H54 (cell line): ENCODE data around the gene HRH1.
"Not testable (repeated sequence)": the region's sequence is repeated elsewhere in the genome, so short reads cannot be mapped to it uniquely, and the experiment has no call there.

Experiments
- DNase-seq: peaks from one replicate; pipeline ENCODE4 v3.0.0; 2011; ENCODE audit warnings: low spot score, mixed read lengths; ENCODE audit not compliant: insufficient read length
- FAIRE-seq: peaks from 3 replicates; lab custom pipeline; 2011; peaks lifted over from hg19 to GRCh38; lab: Jason Lieb, UNC
- POLR2A ChIP-seq: IDR thresholded peaks from 2 replicates; pipeline ENCODE4 v1.6.1; 2011; ENCODE audit warnings: low read depth, mild to moderate bottlenecking, low read length

HRH1 gene

GRCh38 chr3:11154953-11155325 lies 646 bp downstream of the HRH1 start:
- no peak for TF ChIP-seq POLR2A
- FAIRE-seq (no peak), DNase-seq (no peak)

GRCh38 chr3:11155341-11156025 lies 1.2 kb downstream of the HRH1 start:
- peak; percentile 10; the same call in 1 of the 2 replicates for TF ChIP-seq POLR2A
- FAIRE-seq (peak; percentile 87), DNase-seq (peak; percentile 70)

- TF ChIP-seq POLR2A, result no peak
- no peak for DNase-seq
- no peak for FAIRE-seq
Measured at GRCh38 chr3:11156026-11156410, 1.7 kb downstream of the HRH1 start.

- FAIRE-seq (no peak), DNase-seq (no peak)
- TF ChIP-seq POLR2A, result no peak
Measured at GRCh38 chr3:11157421-11157820, 3.1 kb downstream of the HRH1 start.

- no peak for TF ChIP-seq POLR2A
- FAIRE-seq (no peak), DNase-seq (no peak)
Measured at GRCh38 chr3:11159421-11159904, 5.2 kb downstream of the HRH1 start.

GRCh38 chr3:11161666-11162065 lies 7.4 kb downstream of the HRH1 start:
- FAIRE-seq, result no peak
- no peak for TF ChIP-seq POLR2A
- no peak for DNase-seq

GRCh38 chr3:11162401-11163345 lies 8.4 kb downstream of the HRH1 start:
- no peak for TF ChIP-seq POLR2A
- DNase-seq, result no peak

GRCh38 chr3:11164607-11165006 lies 10.3 kb downstream of the HRH1 start:
- FAIRE-seq, result no peak
- no peak for TF ChIP-seq POLR2A
- DNase-seq, result no peak

More at GRCh38 chr3:11162401-11163345, 8.4 kb downstream of the HRH1 start:
- FAIRE-seq, result no peak

- DNase-seq, result no peak
- TF ChIP-seq POLR2A, result no peak
- no peak for FAIRE-seq
Measured at GRCh38 chr3:11165476-11165875, 11.2 kb downstream of the HRH1 start.

- not testable (repeated sequence) for DNase-seq, FAIRE-seq
Measured at GRCh38 chr3:11166807-11167400, 12.6 kb downstream of the HRH1 start.

- no peak for TF ChIP-seq POLR2A
- FAIRE-seq (no peak), DNase-seq (no peak)
Measured at GRCh38 chr3:11167590-11167989, 13.3 kb downstream of the HRH1 start.

- DNase-seq (no peak), FAIRE-seq (no peak)
- TF ChIP-seq POLR2A, result no peak
Measured at GRCh38 chr3:11168406-11168805, 14.1 kb downstream of the HRH1 start.

GRCh38 chr3:11168881-11169805 lies 14.8 kb downstream of the HRH1 start:
- DNase-seq, result peak; percentile 68
- TF ChIP-seq POLR2A, result no peak
- FAIRE-seq, result peak; percentile 6
